Spleen (tissue), 11 donors: Measurements from ENCODE around the gene SLC34A3. TPM values are rescaled to one million over a fixed set of nuclear protein-coding genes. Genes with fewer than 3 reads are reported as not detected.
A peak's percentile ranks its signal among the peaks of the same experiment; 100 is the strongest.

Experiments used
- DNase-seq: peaks from one replicate; pipeline ENCODE4 v3.0.0-alpha.2; 2020
- H3K27ac ChIP-seq, 8 donors: fragments of 200-600 bp; sonication (generic) in 7 of 8; 1 replicate in 4 of 8; 2 replicates in 4 of 8; pipeline versions ENCODE4 v1.5.0 to v1.8.0; 2016 to 2021; ENCODE audit warnings: inconsistent platforms in 4 of 8, mild to moderate bottlenecking in 4 of 8, moderate library complexity in 1 of 8
- H3K27me3 ChIP-seq, 7 donors: fragments of 200-600 bp; sonication (generic) in 6 of 7; replicated peaks in 1 of 7; 1 replicate in 4 of 7; 2 replicates in 3 of 7; pipeline versions ENCODE4 v1.5.0 to v1.8.0; 2016 to 2021; ENCODE audit warnings: inconsistent platforms in 3 of 7, mild to moderate bottlenecking in 1 of 7
- H3K36me3 ChIP-seq, 6 donors: fragments of 200-600 bp; sonication (generic) in 5 of 6; 1 replicate in 4 of 6; 2 replicates in 2 of 6; pipeline versions ENCODE4 v1.5.0 to v1.8.0; 2016 to 2021; ENCODE audit warnings: inconsistent platforms in 2 of 6
- H3K4me1 ChIP-seq, 6 donors: fragments of 200-600 bp; sonication (generic) in 5 of 6; 1 replicate in 3 of 6; 2 replicates in 3 of 6; pipeline versions ENCODE4 v1.5.0 to v1.8.0; 2016 to 2021; ENCODE audit warnings: inconsistent platforms in 3 of 6
- H3K4me3 ChIP-seq, 8 donors: fragments of 200-600 bp; sonication (generic) in 7 of 8; 1 replicate in 4 of 8; 2 replicates in 4 of 8; pipeline versions ENCODE4 v1.5.0 to v1.8.0; 2016 to 2021; ENCODE audit warnings: inconsistent platforms in 4 of 8, mild to moderate bottlenecking in 4 of 8, moderate library complexity in 2 of 8
- H3K9me3 ChIP-seq, 8 donors: fragments of 200-600 bp; sonication (generic) in 7 of 8; 1 replicate in 4 of 8; 2 replicates in 4 of 8; pipeline versions ENCODE4 v1.5.0 to v1.8.0; 2016 to 2021; ENCODE audit warnings: inconsistent platforms in 4 of 8
- POLR2A ChIP-seq, 3 donors: fragments of 450-650 bp; IDR thresholded peaks; one replicate each; pipeline ENCODE4 v1.5.1; 2017; ENCODE audit warnings: antibody characterized with exemption in 3 of 3, mild to moderate bottlenecking in 1 of 3
- POLR2AphosphoS5 ChIP-seq, 3 donors: sonication (generic); formaldehyde crosslinking; IDR thresholded peaks; one replicate each; pipeline ENCODE4 v1.5.1; 2017; ENCODE audit warnings: antibody characterized with exemption in 3 of 3
- WGBS, 5 donors: extraction: QIAGEN DNeasy Blood & Tissue Kit in 3 of 5; methylation state at CpG; one replicate each; pipeline versions ENCODE4 v1.1.5 to v1.1.7; 2013 to 2018; 5-methylcytosine and 5-hydroxymethylcytosine counted together
- intact Hi-C: fragments of 100-400 bp; cut with DNase I; formaldehyde crosslinking; loops from one replicate; pipeline ENCODE4 v1.15.0; 2023; ENCODE audit warnings: low total_unique reads
- polyA plus RNA-seq, 3 donors: library from polyadenylated mRNA; stranded (reverse); fragments of 200-250 nt; gene quantifications; one replicate each; pipeline ENCODE4 v1.2.1, GENCODE V29; 2013
- total RNA-seq, 7 donors: library from RNA; depleted of rRNA in 3 of 7; stranded (reverse); fragments of >200 nt in 3 of 7; fragmentation: NEBNext Ultra II Directional in 4 of 7; extraction: Animal tissue kit (Norgen Biotek cat#: 25700) in 4 of 7; gene quantifications; one replicate each; pipeline versions ENCODE4 v1.1.0 to v1.2.1, GENCODE V29; 2016 to 2021
- TF ChIP-seq, protein P1 (sequence below), 11 experiments: fragments of 200-600 bp in 7 of 11; fragments of 450-650 bp in 4 of 11; sonication (generic) in 4 of 11; IDR thresholded peaks in 8 of 11; conservative IDR thresholded peaks in 3 of 11; 1 replicate in 7 of 11; 2 replicates in 4 of 11; pipeline versions ENCODE4 v1.4.0 to v1.8.0; 2016 to 2021; ENCODE audit warnings: antibody characterized with exemption in 11 of 11, inconsistent platforms in 4 of 11, mild to moderate bottlenecking in 1 of 11
- donor health status: healthy with polysubstance abuse.
- donor health status: DM: no; HTN: no; CAD: no; lungs with moderate emphysema.
- donor health status: DM: no; HTN: no; CAD: no.
- donor health status: Bipolar disorder and iron deficiency.
- donor health status: healthy.
- donor health status: DM: no; HTN: no; CAD: no.
- donor health status: DM: yes; HTN: yes; CAD: no.

SLC34A3 gene
- total and polyA plus RNA-seq, 10 donors = not detected

- Histone ChIP-seq H3K9me3 (no peaks in the 10 kb centered on the region), H3K4me3 (no peak overlapping the region), H3K27ac (no peak overlapping the region), H3K4me1 (peaks cover 21 to 91% (median 62%) of the 10 kb centered on the region in 6 donors), H3K27me3 (no peaks in the 10 kb centered on the region), H3K36me3 (peaks cover 0 to 64% (median 26%) of the 10 kb centered on the region in 6 donors)
- intact Hi-C loops = no loop called here
- peak; percentile 73 for DNase-seq
- TF ChIP-seq POLR2A (IDR thresholded peaks at IDR 0.05) = no peak
- TF ChIP-seq, protein P1, sequence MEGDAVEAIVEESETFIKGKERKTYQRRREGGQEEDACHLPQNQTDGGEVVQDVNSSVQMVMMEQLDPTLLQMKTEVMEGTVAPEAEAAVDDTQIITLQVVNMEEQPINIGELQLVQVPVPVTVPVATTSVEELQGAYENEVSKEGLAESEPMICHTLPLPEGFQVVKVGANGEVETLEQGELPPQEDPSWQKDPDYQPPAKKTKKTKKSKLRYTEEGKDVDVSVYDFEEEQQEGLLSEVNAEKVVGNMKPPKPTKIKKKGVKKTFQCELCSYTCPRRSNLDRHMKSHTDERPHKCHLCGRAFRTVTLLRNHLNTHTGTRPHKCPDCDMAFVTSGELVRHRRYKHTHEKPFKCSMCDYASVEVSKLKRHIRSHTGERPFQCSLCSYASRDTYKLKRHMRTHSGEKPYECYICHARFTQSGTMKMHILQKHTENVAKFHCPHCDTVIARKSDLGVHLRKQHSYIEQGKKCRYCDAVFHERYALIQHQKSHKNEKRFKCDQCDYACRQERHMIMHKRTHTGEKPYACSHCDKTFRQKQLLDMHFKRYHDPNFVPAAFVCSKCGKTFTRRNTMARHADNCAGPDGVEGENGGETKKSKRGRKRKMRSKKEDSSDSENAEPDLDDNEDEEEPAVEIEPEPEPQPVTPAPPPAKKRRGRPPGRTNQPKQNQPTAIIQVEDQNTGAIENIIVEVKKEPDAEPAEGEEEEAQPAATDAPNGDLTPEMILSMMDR (IDR thresholded peaks at IDR 0.05 in 8 of 11, conservative IDR thresholded peaks at IDR 0.05 in 3 of 11) = no peak
- TF ChIP-seq POLR2AphosphoS5 (IDR thresholded peaks at IDR 0.05) = peak in 1 of 3 donors; percentile 28
- WGBS, 5 donors = 89 to 94% (median 93%) methylated on average over 3 to 39 of the region's 39 CpGs
Measured at GRCh38 chr9:137272241-137273094, 41.8 kb downstream of the SLC34A3 start.

DNA sequence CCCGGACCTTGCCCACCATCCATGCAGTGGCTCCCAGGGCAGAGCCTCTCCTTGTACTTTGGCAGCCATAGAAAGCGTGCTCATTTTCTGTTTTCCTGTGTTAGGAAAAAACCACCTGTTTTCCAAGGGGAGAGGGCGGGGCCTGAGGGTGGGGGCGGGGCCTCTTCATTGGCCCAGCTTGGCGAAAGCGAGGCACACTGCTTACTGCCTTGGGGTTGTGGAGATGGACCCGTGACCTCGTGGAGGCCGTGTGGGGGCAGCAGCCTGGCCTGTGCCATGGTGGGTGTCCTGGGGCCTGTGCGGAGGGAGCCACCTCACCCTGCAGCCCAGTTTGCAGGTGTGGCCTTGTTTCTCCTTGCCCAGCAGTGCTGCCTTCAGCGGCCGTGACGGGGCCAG lies 42.4 kb downstream of the SLC34A3 start:
- 88 to 96% (median 92%) methylated on average over 10 to 13 of the region's 13 CpGs for WGBS, 5 donors
- H3K4me1 ChIP-seq = peaks cover 21 to 91% (median 60%) of the 10 kb centered on the region in 6 donors
- no peak for TF ChIP-seq POLR2AphosphoS5 (IDR thresholded peaks at IDR 0.05)
- H3K27me3 ChIP-seq = no peaks in the 10 kb centered on the region
- H3K9me3 ChIP-seq = no peaks in the 10 kb centered on the region
- H3K36me3 ChIP-seq = peaks cover 0 to 58% (median 23%) of the 10 kb centered on the region in 6 donors
- no peak overlapping the region for H3K27ac ChIP-seq
- DNase-seq = no peak
- intact Hi-C loops = no loop called here
- no peak overlapping the region for H3K4me3 ChIP-seq

DNA sequence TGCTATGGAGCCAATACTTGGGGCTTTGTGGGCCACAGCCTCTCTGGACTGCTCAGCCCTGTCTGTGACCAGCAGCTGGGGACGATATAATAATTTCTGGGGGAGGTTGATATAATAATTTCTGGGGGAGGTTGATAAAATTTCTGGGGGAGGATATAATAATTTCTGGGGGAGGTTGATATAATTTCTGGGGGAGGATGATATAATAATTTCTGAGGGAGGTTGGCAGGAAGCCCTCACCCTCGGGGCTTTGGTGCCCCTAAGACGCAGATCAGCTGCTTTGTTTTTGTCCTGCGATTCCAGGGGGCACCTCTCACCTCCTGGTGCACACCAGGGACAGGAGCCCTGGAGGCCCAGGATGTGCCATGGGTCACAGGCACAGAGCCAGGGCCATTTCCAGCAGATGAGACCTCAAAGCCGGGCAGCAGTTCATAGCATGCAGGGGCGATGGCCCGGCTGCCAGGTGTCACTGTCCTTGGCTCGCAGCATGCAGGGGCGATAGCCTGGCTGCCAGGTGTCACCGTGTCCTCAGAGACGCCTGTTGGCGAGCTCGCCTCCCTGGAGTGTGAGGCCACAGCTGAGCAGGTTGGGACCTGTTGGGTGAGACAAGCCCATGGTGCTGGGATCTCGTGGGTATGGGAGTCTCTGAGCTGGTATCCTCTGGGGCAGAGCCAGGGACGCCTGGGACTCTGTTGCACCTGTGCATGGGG lies 43.1 kb downstream of the SLC34A3 start:
- H3K27ac ChIP-seq = no peak overlapping the region
- WGBS, 5 donors = 64 to 91% (median 83%) methylated on average over 6 to 15 of the region's 15 CpGs
- H3K4me3 ChIP-seq = no peak overlapping the region
- peaks cover 0 to 54% (median 24%) of the 10 kb centered on the region in 6 donors for H3K36me3 ChIP-seq
- intact Hi-C loops = no loop called here
- H3K27me3 ChIP-seq = no peaks in the 10 kb centered on the region
- no peaks in the 10 kb centered on the region for H3K9me3 ChIP-seq
- TF ChIP-seq POLR2A (IDR thresholded peaks at IDR 0.05) (no peak), POLR2AphosphoS5 (IDR thresholded peaks at IDR 0.05) (no peak)
- TF ChIP-seq, protein P1 (IDR thresholded peaks at IDR 0.05 in 8 of 11, conservative IDR thresholded peaks at IDR 0.05 in 3 of 11) = no peak
- peaks cover 20 to 91% (median 60%) of the 10 kb centered on the region in 6 donors for H3K4me1 ChIP-seq
- DNase-seq = peak; percentile 70

GRCh38 chr9:137275203-137275587 lies 44.5 kb downstream of the SLC34A3 start:
- WGBS, 5 donors = 79 to 90% (median 88%) methylated on average over 10 of the region's 10 CpGs
- intact Hi-C loops = no loop called here
- H3K36me3 ChIP-seq = peaks cover 0 to 54% (median 37%) of the 10 kb centered on the region in 6 donors
- TF ChIP-seq, protein P1 (IDR thresholded peaks at IDR 0.05 in 8 of 11, conservative IDR thresholded peaks at IDR 0.05 in 3 of 11) = no peak
- no peak overlapping the region for H3K4me3 ChIP-seq
- peak overlapping the region in 3 of 8 donors; percentile 92 to 95 (median 94) for H3K27ac ChIP-seq
- H3K27me3 ChIP-seq = no peaks in the 10 kb centered on the region
- DNase-seq = peak; percentile 64
- H3K9me3 ChIP-seq = no peaks in the 10 kb centered on the region
- H3K4me1 ChIP-seq = peaks cover 8 to 92% (median 60%) of the 10 kb centered on the region in 6 donors
